HG02610 (cell line): ENCODE measurements around the gene ZSWIM1.
A peak's percentile ranks its signal among the peaks of the same experiment; 100 is the strongest.

Experiments used
- ATAC-seq: cut with Tn5 transposase; IDR thresholded peaks from one replicate; pipeline ENCODE4 v1.9.1; 2021; ENCODE audit warnings: mild to moderate bottlenecking, moderate library complexity; ENCODE audit not compliant: unreplicated experiment

The ZSWIM1 gene

DNA sequence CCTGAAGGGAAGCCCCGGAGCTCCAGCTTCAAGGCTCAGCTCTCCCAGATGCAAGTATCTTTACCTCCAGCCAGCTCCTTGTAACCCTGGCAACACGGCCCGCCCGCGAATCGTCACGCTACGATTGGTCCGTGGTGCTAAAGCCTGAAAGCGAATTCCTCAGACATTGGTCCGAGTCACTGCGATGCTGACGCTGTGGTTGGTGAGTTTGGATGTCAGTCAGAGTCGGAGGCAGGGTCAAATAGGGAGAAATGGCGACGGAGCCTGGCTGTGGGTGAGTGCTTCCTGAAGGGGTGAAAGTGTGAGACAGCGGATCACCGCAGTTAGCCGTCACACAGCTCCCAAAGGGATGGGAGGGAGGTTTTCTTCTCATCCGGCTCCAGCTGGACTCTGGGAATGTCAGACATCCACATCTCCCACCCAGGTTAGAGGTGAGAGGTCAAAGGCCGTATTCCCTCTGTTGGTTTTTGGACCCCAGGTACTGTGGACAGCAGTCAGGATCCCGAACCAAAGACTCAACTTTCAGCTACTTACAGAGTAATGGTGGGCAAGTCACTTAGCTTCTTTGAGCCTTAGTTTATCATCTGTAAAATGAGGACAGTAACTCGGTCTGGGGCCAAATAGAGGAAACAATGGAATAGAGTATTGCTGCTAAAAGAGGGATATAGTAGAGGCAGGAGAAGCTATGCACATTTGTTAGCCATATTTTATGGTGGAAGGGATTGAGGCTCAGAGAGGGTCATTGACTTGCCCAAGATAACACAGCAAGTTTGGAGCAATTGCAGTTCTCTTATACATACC lies at the start of gene ZSWIM1:
TSS of gene ZSWIM1 (plus strand) at position 240 of the 801 bp plus-strand sequence. CDS start 1,366 bp downstream, outside the sequence.
- ATAC-seq: peak; percentile 98

DNA sequence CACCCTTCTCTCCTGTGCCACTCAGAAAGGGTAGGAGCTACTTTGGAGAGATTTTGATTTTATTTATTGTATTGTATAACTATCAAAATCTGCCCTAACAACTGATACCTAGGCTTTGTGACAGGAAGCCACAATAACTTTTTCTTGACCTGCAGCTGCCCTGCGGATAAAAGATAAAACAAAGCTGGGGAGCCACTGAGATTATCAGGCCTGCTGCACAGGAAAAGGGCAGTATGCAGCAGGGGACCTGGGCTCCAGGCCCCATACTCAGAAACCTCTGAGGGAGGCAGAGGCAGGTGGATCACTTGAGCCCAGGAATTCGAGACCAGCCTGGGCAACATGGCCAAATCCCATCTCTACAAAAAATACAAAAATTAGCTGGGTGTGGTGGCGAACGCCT lies 48.4 kb upstream of the ZSWIM1 start:
- no peak for ATAC-seq

DNA sequence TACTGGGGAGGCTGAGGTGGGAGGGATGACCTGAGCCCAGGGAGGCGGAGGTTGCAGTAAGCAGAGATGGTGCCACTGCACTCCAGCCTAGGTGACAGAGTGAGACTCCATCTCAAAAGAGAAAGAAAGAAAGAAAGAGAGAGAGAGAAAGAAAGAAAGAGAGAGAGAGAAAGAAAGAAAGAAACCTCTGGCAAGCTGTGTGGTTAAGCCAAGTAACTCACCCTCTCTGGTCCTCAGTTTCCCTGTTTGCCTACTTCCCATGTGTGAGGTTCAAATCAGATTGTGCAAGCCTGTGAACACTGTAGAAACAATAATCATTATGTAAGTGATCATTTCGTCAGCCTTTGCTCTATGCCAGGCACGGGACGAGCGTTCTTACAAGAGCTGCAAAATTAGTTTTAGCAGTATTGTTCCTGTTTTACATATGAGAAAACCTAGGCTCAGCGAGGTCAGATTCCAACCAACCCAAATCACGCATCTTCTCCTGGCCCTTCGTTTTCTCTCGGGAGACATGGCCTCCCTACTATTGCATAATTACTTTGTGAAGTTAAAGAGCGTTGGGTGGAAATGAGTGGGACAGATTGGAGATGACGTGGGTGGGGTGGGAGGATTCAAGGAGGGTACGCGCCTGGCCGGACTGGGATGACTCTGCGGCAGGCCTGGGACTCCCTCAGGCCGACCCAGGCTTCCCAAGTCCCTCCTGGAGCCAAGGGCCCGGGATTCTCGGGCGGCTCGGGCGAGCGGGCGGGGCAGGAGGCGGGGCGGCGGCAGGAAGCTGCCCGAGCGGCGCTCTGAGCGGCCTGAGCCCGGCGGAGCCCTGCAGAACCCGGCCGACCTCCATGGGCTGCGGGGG lies 47.8 kb upstream of the ZSWIM1 start, which contains the start of gene SNX21:
TSS of gene SNX21 (plus strand) at position 770 of the 853 bp plus-strand sequence. CDS start 121 bp downstream, outside the sequence.
- ATAC-seq: peak; percentile 47

DNA sequence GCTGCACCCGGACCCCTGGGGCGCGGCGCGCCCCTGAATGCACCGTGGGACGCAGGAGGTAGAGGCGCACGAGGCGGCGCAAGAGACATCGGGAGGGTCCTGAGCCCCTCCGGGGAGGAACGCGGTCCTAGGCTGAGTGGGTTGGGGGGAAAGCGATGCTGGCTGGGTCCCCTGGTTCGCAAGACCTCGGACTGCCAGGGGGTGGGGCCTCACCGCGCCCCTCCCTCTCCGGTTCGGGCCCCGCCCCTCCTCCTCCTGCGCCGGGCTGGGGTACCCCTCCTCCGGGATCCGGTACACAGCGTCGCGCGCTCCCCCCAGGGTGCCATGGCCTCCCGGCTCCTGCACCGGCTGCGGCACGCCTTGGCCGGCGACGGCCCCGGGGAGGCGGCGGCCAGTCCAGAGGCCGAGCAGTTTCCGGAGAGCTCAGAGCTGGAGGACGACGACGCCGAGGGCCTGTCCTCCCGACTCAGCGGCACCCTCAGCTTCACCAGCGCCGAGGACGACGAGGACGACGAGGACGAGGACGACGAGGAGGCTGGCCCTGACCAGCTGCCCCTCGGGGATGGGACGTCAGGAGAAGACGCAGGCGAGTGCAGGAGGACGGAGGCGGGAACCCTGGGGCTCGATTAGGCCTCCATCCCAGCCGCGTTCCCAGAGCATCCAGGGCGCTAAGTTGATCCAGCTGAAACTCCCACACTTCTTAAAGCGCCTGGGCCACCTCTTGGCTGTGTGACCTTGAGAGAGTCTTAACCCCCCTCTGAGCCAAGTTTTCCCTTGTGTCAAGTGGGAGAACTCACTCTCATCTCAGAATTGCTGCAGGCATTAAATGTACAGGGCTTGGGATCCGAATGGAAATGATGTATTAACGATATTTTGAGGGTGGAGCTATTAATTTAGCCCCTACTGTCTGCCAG lies 46.9 kb upstream of the ZSWIM1 start:
- ATAC-seq: peak; percentile 54

DNA sequence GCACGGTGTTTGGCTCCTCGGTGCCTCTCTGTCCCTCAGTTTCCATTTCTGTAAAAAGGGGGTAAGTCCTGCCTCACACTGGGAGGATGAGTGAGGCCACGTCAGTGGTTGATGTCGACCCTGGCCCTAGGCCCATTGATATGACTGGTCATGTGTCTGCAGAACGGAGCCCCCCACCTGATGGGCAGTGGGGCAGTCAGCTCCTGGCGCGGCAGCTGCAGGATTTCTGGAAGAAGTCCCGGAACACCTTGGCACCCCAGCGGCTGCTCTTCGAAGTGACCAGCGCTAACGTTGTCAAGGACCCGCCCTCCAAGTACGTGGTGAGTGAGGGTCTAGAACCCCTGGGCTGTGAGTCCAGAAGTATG lies 46.2 kb upstream of the ZSWIM1 start:
- ATAC-seq: no peak

DNA sequence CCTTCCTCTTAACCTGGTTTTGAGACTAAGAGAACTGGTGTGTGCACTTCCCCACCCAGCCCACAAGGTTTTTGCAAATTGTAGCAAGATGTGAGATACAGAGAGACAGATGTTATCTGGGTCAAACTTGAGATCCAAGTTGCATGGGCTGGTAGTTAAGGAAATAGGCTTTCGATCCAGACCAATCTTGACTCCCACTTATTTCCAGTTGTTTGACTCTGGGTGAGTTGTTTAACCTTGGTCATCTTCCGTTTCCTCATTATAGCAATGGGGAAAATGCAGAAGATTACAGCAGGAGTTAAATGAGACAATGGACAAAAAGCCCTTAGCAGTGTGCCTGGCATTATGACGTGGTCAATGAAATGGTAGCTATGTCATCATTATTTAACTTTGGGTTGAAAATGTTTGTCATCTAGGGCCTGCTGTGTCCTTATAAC lies 45.7 kb upstream of the ZSWIM1 start:
- ATAC-seq: no peak

DNA sequence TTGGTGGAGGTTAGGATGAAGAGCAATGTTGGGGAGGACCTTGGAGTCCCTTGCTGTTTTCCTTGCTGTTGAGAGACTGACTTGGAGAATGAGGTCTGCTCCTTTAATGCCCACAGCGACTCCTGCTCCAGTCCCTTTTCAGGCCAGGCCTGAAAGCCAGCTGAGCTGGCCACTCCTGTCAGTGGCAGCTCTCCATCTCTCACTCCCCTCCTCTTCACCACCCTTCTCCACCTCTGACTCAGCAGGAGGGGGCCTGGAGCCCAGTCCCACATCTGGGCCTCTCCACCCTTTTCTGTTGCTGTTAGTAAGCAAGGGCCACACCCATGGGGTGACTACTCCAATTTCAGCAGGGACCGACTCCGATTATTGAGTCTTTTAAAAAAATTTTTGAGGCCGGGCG lies 45.2 kb upstream of the ZSWIM1 start:
- ATAC-seq: no peak

DNA sequence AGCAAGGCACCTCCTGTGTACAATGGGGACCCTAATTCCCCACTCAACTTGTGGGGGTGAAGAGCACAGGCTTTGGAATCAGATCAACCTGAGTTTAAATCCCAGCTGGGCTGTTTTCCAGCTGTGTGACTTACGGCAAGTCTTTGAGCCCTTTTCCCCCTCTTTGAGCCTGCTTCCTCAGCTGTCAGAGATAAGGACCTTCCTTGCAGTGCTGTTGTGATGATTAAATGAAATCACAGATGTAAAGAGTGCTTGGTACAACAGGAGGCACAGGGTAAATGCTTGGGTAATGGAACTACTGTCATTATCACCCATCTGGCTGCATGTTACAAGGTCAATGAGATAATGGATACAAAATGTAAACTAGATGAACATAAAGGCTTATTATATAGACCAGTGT lies 44.2 kb upstream of the ZSWIM1 start:
- no peak for ATAC-seq

DNA sequence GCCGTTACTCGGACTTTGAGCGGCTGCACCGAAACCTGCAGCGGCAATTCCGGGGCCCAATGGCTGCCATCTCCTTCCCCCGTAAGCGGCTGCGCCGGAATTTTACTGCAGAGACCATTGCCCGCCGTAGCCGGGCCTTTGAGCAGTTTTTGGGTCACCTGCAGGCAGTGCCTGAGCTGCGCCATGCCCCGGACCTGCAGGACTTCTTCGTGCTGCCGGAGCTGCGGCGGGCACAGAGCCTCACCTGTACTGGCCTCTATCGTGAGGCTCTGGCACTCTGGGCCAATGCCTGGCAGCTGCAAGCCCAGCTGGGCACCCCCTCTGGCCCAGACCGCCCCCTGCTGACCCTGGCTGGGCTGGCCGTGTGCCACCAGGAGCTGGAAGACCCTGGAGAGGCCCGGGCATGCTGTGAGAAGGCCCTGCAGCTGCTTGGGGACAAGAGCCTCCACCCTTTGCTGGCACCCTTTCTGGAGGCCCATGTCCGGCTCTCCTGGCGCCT lies 40.3 kb upstream of the ZSWIM1 start:
- no peak for ATAC-seq

DNA sequence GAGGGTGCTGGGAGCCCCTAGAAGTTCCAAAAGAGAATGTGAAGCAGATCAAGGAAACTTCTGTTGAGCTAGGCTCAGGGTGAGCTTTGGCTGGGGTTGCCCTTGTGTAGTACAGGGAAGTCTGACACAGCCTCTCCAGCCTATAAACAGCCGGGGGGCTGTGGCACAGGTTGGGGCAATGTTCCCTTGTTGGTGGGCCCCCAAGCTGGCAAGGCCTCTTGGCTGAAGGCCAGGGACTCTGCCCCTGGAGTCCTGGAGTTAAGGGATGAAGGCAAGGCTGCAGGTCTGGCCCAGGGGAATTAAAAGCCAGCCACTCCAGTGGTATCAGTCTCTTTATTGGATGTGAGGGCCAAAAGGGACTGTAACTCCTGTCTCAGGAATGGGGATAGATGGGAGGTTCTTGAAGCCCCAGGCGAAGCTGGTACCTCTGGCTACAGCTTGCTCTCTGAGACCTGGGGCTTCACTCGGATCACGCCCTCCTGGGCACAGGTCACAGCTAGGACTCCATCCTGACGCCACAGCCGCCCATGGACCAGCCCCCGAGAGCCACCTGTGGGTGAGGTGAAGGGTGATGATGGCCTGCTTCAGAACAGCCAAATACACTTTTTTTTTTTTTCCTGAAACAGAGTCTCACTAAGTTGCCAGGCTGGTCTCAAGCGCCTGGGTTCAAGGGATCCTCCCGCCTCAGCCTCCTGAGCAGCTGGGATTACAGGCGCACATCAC lies 39.5 kb upstream of the ZSWIM1 start:
- no peak for ATAC-seq

DNA sequence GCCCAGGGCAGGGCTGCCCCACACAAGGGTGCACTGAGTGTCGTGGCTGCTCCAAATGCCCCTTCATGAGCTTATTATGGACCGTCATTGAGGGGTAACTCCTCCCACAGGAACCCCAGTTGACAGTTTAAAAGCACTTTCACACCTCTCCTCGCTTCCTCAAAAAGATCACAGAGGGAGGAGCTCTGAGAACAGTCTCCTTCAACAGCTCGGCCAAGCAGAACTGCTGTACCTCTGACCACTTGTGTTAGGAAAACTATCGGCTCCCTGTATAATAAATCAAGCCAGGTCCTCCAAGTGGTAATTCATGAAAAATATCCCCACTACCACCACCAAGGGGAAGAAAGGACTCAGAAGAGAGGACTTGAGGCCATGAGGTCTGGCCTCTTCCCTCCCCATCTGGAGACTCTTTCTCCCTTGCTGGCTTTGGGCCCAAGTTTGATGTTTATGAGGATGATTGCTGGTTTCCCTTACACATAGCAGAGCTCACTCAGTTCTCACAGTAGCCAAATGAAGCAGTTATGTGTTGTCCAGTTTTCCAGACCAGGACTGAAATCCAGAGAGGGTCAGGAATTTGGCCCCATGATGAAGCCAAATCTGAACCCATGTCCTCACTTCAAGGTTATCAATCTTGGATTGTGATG lies 38.7 kb upstream of the ZSWIM1 start:
- peak; percentile 57 for ATAC-seq

DNA sequence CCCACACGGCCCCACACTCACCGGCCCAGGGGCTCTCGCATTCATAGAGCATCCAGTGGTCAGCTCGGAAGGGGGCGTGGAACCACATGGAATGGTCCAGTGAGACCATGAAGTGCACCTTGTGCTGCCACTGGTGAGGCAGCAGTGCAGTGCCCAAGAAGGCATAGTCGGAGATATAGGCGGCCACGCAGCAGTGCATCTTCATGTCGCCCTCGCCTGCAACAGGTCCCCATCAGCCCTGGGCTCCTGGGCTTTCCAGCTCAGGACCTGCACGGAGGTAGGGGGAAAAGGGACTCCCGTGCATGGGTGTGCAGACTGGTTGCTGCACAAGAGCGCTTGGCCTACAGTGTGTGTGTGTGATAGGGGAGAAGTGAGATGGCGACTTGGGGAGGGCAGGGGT lies 37.5 kb upstream of the ZSWIM1 start:
- no peak for ATAC-seq

DNA sequence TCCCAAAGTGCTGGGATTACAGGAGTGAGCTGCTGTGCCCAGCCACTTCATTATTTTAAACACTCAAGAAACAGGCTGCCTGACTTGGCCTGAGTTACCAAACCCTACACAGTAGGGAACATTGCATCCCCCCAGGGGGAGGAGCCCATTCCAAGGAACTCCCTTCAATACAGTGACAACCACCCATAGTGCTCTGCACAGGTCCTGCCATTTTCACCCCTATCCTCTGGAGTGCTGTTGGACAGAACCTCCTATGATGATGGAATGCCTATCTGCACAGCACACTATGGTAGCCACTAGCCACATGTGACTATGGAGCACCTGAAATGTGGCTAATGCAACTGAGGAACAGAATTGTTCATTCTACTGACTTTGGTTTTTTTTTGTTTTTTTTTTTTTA lies 35.6 kb upstream of the ZSWIM1 start:
- ATAC-seq: no peak

DNA sequence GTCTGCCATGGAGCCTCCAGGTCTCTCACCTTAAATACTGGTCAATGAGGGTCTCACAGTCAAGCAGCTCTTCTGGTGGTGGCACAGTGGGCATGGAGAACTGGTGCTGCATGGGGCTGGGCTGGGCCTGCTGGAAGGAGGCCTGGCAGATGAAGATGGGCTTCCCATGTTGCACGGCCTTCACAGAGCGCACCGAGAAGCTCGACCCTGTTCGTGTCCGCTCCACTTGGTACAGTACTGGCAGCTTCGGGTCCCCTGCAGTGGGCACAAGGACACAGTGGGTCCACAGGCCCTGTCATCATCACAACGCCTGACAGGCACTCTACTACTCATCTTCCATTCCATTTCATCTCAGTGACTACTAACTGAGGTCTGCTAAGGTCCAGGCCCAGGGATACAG lies 32.6 kb upstream of the ZSWIM1 start:
- no peak for ATAC-seq

DNA sequence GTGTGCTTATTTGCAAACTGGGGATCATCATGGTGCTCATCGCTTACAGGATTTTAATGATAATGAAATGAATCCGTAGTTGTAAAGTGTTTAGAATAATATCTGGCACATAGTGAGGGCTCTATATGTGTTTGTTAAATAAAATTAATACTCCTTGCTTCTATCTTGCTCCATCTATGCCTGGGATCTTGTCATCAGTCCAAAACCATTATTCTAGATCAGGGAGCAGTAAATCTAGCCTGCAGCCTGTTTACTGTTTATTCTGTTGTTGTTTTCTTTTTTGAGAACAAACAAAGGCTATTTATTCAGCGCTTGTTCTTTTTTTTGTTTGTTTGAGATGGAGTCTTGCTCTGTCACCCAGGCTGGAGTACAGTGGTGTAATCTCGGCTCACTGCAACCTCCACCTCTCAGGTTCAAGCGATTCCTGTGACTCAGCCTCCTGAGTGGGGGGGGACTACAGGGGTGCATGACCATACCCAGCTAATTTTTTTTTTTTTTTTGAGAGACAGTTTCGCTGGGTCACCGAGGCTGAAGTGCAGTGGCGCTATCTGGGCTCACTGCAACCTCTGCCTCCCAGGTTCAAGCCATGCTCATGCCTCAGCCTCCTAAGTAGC lies 32.0 kb upstream of the ZSWIM1 start:
- ATAC-seq: no peak

DNA sequence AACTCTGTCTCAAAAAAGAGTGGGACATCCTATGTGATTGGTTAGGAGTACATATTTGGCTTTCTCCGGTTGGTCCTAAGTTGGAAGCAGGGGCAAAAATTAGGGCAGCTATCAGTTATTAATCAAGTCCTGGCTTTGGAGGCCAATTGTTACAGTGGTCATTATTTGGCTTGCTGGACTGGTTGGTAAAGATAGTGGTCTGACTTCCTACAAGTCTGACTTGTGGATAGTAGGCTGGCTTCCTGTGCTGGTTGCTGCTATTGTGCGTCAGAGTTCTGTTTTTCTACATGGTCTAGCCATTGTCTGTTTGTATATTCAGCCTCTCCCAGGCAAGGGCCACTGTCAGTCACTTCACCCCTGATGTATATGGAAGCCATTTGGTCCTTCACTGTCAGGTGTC lies 30.8 kb upstream of the ZSWIM1 start:
- no peak for ATAC-seq

DNA sequence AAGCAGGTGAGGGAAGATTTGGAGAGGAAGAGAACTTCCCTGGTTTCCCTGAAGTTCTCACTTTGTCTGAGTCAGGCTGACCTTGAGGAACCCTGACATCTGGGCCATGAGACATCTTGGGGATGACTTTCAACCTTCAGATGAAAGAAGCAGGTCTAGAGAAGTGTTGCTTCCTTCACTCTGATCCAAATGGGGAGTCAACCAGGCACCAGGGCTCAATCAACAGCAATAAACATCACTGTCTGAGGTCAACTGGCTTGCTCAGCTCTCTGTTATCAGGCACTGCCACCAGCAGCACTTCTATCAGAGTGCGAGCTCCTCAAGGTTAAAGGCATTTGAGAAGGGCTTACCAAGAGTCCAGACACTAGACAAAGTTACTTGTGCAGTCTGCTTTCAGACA lies 30.1 kb upstream of the ZSWIM1 start:
- no peak for ATAC-seq

DNA sequence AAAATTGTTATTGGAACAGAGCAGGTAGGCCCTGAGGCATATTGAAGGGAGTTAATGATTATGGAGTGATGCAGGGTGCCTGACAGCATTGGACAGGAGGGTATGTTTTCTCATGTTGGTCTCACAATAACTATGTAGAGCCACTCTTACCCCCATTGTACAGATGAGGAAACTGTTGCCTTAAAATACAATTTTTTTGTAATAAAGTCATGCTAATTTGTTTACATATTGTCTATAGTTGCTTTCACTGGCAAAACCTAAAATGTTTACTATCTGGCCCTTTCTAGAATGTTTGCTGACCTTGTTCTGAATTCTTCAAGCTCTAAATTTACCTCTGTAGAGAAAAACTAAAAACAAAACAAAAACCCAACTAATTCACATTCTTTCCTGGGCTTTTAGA lies 29.5 kb upstream of the ZSWIM1 start:
- no peak for ATAC-seq

DNA sequence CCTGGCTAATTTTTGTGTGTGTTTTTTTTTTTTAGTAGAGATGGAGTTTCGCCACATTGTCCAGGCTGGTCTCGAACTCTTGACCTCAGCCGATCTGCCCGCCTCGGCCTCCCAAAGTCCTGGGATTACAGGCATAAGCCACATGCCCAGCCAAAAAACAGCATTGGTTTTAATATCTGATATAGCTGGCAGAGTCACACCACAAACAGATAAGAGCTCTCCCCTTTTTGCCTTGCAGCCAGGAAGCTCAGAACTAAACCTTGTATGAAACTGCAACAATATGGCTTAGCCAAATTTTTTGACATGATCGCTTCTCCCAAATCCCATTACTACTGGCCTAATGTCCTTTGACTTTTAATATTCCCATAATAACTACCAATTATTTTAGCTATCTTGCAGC lies 28.7 kb upstream of the ZSWIM1 start:
- no peak for ATAC-seq
